Measurements from ENCODE around the gene DNAJC5.

DNA sequence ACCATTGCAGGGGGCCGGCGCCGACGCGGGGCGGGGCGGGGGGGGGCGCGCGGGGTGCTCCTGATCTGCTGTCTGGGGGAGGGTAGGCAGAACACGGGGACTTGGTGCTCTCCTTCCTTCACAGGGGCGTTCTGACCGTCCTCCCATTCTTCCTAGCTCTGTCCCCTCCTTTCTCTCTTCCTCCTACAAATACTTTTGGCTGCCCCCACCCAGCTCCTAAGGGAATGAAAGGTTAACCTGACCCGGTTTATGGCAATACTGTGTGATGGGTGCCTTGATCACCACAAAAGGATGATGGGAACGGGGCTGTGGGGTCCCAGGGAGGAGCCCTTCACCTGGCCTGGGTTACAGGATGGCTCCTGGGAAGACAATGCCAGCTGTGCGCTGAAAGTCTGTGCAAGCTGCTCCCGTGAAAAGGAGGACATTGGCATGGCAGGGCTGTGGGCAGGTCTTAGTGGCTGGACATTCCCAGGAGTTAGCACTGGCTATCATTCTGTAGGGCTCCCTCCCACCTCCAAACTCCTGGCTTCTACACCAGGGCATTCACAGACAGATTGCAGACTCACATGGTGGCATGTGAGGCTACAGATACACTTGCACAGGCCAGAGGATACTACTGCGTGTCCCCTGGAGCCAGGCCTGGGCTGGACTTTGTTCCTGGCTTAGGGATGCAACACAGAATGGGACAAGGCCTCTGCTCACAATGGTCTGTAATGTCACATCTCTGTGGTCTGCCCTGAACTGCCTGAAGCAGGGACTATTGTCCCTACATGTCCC is 31.7 kb upstream of the DNAJC5 start:
- TF ChIP-seq, protein P1, sequence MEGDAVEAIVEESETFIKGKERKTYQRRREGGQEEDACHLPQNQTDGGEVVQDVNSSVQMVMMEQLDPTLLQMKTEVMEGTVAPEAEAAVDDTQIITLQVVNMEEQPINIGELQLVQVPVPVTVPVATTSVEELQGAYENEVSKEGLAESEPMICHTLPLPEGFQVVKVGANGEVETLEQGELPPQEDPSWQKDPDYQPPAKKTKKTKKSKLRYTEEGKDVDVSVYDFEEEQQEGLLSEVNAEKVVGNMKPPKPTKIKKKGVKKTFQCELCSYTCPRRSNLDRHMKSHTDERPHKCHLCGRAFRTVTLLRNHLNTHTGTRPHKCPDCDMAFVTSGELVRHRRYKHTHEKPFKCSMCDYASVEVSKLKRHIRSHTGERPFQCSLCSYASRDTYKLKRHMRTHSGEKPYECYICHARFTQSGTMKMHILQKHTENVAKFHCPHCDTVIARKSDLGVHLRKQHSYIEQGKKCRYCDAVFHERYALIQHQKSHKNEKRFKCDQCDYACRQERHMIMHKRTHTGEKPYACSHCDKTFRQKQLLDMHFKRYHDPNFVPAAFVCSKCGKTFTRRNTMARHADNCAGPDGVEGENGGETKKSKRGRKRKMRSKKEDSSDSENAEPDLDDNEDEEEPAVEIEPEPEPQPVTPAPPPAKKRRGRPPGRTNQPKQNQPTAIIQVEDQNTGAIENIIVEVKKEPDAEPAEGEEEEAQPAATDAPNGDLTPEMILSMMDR (optimal IDR thresholded peaks at IDR 0.05 in 1 of 3, IDR thresholded peaks at IDR 0.05 in 1 of 3, conservative IDR thresholded peaks at IDR 0.05 in 1 of 3; ENCODE audit: extremely low read depth in 1 of 3, insufficient read depth in 2 of 3, low read length in 3 of 3), result no peak
- no peak for TF ChIP-seq EZH2 (IDR thresholded peaks at IDR 0.05; ENCODE audit: low read length)
